Stimulated activated CD4-positive, alpha-beta T cell treated with anti-CD3 and anti-CD28 coated beads, Interleukin-1b, Interleukin-23, amount 100 ng/mL, for 24 hours (primary cell): Measurements from ENCODE around the gene HPGD.
"Not testable (repeated sequence)": the region's sequence is repeated elsewhere in the genome, so short reads cannot be mapped to it uniquely, and the experiment has no call there.

Experiments used
- DNase-seq, 4 experiments: peaks; one replicate each; pipeline ENCODE4 v3.0.0-alpha.2; 2020; ENCODE audit warnings: low read depth in 4 of 4, low spot score in 1 of 4

Gene HPGD

DNA sequence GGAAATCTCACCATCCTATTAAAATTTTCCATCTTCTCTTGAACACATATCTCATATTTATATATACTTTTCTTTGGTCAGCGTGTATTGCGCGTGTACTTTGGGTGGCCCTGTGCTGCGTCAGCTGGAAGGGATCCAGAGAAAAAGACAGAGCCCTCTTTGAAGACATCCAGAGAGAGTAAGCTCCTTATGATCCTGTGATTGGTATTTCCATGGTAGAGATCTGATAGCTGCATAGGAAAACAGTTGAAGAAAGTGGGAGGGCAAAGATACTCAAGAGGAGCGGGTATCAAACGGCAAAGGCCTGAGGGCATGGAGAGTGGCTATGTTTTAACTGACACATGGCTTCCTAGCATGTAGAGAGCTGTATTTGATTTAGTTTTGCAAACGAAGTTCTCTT is 4.4 kb upstream of the HPGD start:
- no peak for DNase-seq

DNA sequence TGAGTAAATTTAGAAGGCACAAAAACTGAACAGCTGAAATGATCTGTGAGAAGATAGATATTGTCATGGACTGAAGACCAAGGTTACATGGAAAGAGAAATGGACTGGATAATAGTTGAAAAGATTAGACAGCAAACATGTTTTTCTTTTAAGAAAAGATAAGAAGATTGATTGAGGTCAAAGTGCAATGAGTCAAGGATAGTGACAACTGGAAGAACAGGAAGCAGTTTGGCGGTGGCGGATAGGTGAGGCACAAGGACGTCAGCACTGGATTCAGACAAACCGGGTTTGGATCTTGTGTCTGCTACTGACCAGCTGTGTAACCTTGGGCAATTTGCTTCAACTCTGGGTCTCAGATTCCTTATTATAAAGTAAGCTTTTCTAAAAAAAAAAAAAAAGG is 2.0 kb upstream of the HPGD start:
- no peak for DNase-seq

DNA sequence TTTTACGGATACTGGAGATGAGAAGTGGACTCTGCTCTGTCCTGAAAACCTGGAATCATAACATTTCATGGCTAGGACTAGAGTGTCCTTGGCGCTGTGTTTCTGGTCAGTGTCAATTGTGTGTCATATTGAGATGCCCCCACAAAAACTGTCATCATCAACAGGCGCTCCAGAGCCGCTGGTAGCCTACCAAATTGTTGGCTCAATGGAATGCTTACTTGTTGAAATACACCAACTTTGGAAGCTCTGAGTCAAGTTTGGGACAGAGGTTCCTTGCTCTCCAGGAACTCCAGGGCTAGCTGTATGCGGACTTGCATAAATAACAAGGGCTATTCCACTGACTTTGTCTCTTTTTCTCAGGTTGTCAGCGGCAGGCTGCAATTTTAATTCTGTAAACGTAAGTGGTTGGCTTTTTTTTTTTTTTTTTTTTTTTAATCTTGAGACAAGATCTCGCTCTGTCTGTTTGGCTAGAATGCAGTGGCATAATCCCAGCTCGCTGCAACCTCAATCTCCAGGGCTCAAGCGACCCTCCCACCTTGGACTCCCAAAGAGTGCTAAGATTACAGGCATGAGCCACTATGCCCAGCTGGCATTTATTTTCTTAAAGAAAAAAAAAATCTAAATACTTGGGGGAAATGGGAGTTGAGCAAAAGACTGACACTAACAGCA is 871 bp upstream of the HPGD start:
- no peak for DNase-seq

DNA sequence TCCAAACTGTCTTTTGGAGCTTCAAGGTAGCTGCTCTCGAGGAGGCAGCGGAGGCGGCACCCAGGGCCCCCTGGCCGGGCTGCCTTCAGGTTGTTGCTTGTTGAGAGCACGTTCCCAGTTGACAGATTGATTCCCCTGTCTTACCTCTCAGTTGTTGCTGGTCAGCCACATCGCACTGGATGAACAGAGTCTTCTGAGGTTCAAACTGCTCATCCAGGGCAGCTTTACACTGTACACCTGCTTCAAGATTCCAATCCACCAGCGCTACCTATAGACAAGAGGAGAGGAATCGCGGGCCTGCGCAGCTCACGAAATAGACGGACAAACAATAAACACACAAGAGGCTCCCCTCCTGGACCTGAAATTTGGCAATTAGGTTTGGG is 497 bp downstream of the HPGD start:
- no peak for DNase-seq

DNA sequence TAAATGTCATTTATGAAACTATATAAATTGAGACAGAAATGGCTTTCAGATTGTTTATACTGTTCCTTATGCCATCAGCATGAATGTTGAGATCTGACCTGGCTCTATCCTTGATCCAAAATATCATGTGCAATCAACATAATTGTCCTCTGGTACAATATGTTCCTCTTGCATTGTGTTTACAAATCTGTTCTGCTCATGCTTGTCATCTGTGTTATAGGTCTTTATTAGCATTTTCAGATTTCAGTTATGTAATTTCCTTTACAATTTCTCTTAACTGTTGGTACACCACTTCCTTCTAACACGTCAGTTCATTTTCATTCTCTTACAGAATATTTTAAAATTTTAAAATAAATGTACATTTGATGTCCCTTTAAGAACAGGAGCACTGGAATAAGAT is 1.6 kb downstream of the HPGD start:
- no peak for DNase-seq

DNA sequence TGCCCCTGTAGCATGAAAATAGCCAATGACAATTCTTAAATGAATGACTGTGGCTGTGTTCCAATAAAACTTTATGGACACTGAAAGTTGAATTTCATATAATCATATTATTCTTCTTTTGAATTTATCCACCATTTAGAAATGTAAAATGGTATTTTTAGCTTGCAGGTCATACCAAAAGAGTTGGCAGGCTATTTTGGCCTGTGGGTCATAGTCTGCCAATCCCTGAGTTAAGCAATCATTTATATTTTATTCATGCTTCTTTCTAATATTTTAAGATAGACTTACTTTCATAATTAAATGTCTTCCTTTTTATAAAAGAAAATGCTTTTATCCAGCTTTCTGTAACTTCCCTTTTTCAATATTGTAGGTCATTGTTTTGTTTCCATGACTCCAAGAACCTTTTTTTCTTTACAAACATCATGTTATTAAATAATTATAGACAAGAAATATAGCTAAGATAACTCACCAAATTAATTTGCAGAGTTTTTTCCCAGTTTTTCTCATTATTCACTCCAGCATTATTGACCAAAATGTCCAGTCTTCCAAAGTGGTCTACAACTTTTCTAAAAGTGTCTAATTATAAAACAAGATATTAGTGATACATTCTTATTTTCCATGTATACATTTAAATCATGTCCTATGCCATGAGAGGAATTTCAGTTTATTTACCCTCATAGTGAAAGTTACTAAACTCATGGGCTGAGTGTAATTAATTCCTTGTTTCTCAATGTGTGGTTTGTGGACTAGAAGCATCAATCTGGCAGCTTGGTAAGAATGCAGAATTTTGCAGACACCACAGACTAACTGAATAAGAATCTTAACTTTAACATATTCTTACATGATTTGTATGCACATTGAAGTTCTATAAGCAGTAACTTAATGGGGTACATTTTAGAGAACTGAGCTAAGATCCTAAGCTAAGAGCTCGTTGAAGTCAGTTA is 4.5 kb downstream of the HPGD start:
- no peak for DNase-seq

DNA sequence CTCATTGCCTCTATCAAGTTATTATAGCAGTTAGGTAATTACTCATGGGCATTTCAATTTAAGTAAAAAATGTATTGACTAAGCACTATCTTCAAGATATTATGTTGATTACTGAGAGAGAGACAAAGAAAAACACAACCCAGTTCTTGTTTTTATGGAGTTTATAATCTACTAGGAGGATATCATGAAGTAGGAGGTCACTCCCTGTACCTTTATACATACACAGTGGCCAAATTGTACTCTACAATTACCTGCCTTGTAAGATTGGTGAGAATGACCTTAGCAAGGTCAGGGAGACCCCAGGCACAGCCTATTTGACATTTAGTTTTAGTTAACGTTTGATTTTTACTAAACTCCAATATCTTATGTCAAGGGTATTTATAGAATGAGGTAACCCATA is 5.5 kb downstream of the HPGD start:
- DNase-seq = no peak

DNA sequence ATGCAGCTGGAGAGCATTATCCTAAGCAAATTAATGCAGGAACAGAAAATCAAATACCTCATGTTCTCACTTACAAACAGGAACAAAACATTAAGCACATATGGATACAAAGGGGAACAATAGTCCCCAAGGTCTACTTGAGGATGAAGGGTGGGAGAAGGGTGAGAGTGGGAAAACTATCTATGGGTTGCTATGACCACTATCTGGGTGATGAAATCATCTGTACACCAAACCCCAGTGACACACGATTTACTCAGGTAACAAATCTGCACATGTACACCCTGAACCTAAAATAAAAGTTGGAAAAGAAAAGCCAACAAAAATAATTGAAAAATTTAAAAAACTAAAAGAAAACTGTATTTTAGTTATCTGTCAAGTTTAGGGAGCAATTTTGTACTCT is 5.9 kb downstream of the HPGD start:
- DNase-seq = no peak

DNA sequence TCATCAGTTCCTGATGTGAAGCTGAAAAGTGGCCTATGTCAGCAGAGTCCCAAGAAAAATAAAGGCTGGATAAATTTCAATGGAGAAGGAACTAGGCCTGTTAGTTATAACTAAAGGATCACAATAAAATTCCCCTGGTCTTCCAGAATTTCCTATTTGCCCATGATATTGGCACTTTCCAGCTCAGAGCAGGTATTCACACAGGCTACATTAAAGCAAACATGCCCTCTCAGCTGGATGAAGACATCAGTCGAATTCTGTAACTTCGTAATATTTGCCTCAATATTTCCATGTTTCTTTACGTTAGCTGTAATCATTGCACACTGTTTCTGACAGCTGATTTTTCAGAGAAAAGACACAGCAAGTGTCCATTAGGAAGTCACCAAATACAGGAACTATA is 9.5 kb downstream of the HPGD start:
- DNase-seq = no peak

DNA sequence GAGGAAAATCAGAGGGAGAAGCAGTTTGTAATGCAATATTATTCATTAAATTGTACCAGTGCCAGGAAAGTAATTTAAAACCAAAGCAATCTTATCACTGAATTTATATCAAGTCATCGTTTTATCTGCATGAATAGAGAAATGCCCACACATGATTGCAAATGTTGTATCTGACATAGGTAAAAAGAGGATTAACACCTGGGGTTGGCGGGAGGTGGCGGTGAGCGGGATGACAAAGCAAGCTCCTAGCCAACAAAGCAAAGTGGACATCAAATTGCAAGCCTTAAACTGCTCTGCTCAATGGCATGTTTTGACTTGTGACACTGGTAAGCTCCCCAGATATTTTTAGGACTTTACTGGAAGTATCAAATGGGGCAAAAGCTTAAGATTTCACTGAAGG is 16.4 kb downstream of the HPGD start:
- no peak for DNase-seq

DNA sequence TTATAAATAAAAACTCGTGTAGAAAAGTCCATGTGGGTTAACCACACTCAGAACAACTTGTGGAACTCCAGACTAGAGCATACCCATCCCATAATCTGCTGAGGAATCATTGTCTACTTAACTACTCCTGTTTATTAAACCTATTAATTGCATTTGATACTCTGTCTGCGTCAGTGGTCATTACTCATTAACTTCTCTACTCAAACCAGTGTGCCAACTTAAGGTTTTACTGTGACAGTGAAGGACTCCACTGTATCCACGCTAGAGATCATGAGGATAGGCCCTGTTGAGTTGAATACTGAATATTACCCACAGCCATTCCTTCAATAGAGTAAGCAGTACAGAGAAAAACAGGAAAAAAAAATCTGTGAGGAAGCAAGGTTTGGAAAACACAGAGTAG is 17.3 kb downstream of the HPGD start:
- no peak for DNase-seq

DNA sequence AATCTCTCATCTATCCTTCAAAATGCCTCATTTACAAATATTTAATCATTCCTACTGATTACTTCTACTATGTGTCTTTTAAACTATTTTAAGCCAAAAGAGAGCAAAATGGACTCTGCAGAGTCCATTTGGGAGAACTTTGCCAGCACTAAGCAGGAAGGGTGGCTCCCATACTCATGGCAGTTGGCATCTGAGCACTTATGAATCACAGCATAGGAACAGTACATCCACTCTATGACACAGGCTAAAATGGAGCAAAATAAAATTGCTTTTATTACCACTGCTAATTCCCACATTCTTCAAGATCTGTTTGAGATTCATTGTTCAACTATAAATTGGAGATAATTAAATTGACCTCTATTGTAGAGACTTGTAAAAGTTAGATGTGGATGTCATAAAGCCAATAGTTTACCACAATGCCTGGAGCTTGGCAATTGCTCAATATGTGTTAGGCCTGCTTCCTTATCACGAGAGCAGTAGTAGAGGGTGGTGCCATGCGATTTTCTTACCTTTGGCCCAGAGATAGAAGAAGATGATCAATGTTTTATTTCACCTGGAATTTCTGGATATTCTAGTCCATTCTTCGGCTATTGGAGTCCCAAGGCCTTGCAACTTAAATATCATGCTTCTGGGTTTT is 19.1 kb downstream of the HPGD start:
- no peak for DNase-seq

DNA sequence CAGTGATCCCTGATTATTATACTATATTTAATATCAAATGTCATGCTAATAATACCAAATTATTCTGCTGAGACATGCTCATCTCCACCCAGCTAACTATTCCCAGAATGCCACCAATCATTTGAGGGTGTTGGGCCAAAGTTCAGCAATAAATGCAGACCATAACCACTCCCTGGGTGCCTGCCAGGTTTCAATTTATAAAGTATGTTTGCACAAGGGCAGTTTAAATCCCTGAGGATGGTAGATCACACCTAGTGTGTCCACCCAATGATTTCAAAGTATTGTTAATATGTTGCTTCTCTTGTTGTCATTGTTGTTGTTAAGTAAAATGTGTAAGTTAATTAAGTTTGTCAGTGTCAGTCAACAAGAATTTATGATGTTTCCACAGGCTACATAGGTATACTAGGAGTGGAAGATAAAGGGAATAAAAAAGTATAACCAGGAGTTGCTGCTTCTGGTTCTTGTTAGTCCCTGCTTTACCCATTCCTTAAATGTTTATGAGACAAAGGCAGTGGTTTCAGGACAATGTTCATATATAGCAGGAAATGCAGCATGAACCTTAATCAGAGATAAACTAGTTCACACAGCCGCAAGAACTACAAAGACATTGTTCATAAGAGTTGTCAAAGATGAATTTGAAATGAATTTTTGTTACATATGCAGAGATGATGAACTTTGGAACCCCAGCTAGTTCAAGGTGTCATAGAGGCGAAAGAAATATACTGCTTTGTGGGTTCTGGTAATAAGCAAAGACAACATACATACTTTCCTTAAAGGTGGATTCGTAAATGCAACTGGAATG is 25.5 kb downstream of the HPGD start:
- DNase-seq = no peak

DNA sequence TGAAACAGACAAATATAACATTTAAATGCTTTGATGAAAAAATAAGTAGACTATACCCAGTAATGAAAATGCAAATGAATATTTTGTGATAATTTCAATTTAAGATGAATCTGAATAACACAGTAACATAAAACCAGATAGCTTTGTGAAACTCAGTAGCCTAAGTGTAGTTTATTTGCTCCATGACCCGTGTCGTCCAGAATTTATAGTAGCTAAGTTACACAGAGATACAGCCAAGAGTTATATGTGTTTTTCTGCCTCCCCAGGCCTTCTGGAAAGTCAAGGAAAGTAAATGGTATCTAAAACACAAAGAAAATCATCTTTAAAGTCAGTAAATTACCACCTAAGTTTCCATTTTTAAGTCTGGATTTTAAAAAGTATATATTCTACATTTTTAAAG is 26.7 kb downstream of the HPGD start:
- no peak for DNase-seq

DNA sequence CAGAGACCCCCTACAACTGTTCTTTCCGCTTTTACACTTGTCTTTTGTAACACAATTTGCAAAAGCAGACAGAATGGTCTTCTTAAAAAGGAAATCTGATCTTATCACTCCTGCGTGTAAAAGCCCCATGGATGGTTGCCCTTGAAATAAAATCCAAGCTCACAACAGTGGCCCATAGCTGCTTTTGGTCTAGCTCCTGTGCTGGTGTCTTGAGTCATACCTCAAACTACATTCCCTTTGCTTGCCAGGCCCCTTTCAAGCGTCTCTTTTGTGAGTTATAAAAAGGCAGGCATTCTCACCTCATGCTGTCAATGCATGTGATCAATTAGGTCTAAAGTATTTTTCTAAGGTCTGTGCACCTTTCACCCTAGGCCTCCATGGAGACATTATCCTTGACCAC is 27.6 kb downstream of the HPGD start:
- no peak for DNase-seq

DNA sequence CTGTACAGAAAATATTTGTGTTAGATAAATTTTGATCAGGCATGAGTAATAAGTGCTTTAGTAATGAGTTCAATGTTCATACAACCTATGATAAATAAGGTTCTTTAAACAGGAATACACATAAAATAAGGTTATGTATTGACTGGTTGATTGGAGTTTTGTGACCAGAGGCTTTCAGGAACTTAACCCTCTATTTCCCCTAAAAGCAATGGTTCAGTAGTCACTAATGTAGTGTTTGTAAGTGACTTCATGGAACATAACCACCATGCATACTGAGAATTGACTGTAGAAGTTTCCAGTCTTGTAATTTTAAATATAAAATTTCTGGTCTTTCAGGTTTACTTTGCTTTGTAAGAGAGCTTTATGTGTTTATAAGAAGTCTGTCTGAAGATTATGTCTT is 28.1 kb downstream of the HPGD start:
- no peak for DNase-seq

DNA sequence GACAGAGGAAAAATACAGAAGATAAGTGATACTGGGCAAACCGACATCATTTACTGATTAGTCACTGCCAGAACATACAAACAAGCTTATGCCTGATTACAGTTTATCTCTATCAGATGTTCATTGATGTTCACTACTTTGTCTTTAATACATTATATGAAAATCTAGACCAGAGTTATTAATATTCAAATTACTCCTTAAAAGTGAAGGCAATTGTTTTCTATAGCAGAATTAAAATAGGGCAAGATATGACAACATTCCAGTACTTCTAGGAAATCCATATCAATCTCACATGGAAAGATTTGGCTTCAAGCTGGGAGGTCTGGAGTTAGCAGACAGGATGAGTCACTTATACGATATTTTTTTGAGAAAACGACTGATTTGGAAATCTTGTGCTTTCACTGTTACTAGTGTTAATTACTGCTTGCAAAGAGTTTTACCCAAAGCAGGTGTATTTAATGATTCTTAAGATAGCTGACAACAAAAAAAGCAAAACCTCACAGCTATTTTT is 31.8 kb downstream of the HPGD start:
- no peak for DNase-seq

DNA sequence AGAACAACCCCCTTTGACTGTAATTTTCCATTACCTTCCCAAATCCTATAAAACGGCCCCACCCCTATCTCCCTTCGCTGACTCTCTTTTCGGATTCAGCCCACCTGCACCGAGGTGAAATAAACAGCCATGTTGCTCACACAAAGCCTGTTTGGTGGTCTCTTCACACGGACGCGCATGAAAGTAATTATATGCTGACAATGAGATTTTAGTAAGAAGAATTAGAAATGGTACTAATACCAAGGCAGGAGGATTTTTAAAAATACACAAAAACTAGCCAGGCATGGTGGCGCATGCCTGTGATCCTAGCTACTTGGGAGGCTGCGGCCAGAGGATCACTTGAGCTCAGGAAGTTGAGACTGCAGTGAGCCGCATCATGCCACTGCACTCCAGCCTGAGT is 33.9 kb downstream of the HPGD start:
- not testable (repeated sequence) for DNase-seq

DNA sequence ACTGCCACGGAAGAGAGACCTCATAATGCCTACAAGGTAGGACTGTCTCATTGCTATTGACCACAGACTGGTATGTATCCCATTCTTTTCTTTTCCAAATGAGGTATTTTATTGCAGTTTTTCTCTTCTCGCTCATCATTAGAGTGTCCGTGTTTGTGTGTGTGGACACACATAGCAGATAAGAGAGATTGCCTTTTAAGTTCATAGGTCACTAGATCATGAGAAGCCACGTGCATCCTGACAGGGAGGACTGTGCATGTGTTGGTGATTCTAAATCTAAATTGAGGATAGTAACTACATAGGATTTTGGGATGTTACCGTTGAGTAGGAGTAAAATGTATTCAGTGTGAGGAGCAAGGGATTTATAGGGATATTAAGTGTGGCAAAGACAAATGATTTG is 37.3 kb downstream of the HPGD start:
- no peak for DNase-seq

DNA sequence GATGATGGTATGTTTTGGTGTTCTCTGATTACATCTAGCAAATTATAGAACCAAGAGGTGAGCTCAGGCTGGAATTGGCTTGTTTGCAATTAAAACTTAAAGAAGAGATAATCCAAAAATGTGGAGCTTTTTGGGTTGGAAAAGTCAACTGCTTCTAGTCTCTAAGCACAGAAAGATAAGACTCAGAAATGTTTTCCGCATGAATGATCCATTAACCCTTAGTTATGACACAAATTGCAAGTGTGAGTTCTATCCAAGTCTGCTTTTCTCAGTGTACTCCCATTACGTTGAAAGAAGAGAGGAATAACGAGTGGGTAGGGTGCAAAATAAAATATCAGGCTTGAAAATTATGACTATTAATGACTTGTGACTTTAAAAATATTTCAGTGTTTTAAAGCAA is 38.5 kb downstream of the HPGD start:
- DNase-seq = no peak

DNA sequence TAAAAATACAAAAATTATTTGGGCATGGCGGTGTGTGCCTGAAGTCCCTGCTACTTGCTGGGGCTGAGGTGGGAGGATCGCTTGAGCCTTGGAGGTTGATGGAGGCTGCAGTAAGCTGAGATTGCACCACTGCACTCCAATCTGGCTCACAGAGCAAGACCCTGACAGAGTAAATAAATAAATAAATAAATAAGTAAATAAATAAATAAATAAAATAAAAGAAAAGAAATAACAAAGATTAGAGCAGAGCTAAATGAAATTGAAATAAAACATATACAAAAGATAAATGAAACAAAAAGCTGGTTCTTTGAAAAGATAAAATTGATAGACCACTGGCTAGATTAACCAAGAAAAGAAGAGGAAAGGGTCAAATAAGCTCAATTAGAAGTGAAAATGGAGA is 43.1 kb downstream of the HPGD start:
- DNase-seq = no peak
